HL-60 (cell line): ENCODE measurements around the gene PRSS53.

Source experiments
- DNase-seq, 2 experiments: peaks; one replicate each; pipeline ENCODE4 v3.0.0-alpha.2; 2010 to 2020; ENCODE audit warnings: low read depth in 1 of 2, low spot score in 1 of 2
- H3K27ac ChIP-seq: fragments of 250-450 bp; sonication (Bioruptor Pico); replicated peaks from 2 replicates; pipeline ENCODE4 v1.5.1; 2020; ENCODE audit warnings: mild to moderate bottlenecking, moderate library complexity
- H3K27me3 ChIP-seq: fragments of 250-450 bp; sonication (Bioruptor Pico); 2 replicates; pipeline ENCODE4 v1.5.1; 2021; ENCODE audit warnings: mild to moderate bottlenecking, moderate library complexity; ENCODE audit not compliant: insufficient read depth, poor library complexity, severe bottlenecking
- H3K4me3 ChIP-seq: replicated peaks from 2 replicates; pipeline ENCODE4 v1.5.1; 2011; ENCODE audit warnings: mild to moderate bottlenecking, control low read depth, low read length; ENCODE audit not compliant: insufficient read depth
- GABPA ChIP-seq: IDR thresholded peaks from 2 replicates; pipeline ENCODE4 v1.6.1; 2012; ENCODE audit warnings: low read depth
- POLR2AphosphoS5 ChIP-seq: IDR thresholded peaks from 2 replicates; pipeline ENCODE4 v1.6.1; 2012; ENCODE audit warnings: low read depth
- REST ChIP-seq: IDR thresholded peaks from 2 replicates; pipeline ENCODE4 v1.6.1; 2012; ENCODE audit warnings: low read depth; ENCODE audit not compliant: insufficient replicate concordance
- SPI1 ChIP-seq: IDR thresholded peaks from 2 replicates; pipeline ENCODE4 v1.6.1; 2012; ENCODE audit warnings: low read depth, mild to moderate bottlenecking, borderline replicate concordance
- TF ChIP-seq, protein P1 (sequence below): IDR thresholded peaks from one replicate; pipeline ENCODE4 v1.5.1; 2011; ENCODE audit warnings: low read length, control low read depth, inconsistent platforms; ENCODE audit not compliant: insufficient read depth

Gene PRSS53

GRCh38 chr16:31109622-31110021 lies 20.9 kb upstream of the PRSS53 start:
- no peak for DNase-seq
- Histone ChIP-seq H3K27ac (no peak overlapping the region), H3K4me3 (no peak overlapping the region), H3K27me3 (no peaks in the 10 kb centered on the region)
- no peak for TF ChIP-seq POLR2AphosphoS5
- no peak for TF ChIP-seq SPI1
- TF ChIP-seq, protein P1, sequence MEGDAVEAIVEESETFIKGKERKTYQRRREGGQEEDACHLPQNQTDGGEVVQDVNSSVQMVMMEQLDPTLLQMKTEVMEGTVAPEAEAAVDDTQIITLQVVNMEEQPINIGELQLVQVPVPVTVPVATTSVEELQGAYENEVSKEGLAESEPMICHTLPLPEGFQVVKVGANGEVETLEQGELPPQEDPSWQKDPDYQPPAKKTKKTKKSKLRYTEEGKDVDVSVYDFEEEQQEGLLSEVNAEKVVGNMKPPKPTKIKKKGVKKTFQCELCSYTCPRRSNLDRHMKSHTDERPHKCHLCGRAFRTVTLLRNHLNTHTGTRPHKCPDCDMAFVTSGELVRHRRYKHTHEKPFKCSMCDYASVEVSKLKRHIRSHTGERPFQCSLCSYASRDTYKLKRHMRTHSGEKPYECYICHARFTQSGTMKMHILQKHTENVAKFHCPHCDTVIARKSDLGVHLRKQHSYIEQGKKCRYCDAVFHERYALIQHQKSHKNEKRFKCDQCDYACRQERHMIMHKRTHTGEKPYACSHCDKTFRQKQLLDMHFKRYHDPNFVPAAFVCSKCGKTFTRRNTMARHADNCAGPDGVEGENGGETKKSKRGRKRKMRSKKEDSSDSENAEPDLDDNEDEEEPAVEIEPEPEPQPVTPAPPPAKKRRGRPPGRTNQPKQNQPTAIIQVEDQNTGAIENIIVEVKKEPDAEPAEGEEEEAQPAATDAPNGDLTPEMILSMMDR, result no peak
- no peak for TF ChIP-seq GABPA

GRCh38 chr16:31108794-31109558 lies 20.2 kb upstream of the PRSS53 start:
- no peak for TF ChIP-seq REST
- TF ChIP-seq GABPA, result no peak
- TF ChIP-seq POLR2AphosphoS5, result no peak
- TF ChIP-seq, protein P1, result no peak
- no peak for TF ChIP-seq SPI1
- Histone ChIP-seq H3K4me3 (peak overlapping the region; percentile 97), H3K27me3 (no peaks in the 10 kb centered on the region), H3K27ac (peak overlapping the region; percentile 72)
- DNase-seq, result no peak

- Histone ChIP-seq H3K27ac (peak within 1 kb of the TSS; percentile 72), H3K27me3 (no peaks in the 10 kb centered on the region), H3K4me3 (peak within 1 kb of the TSS; percentile 97)
- DNase-seq, result peak; percentile 73 to 83
- TF ChIP-seq, protein P1, result no peak
- no peak for TF ChIP-seq GABPA
- TF ChIP-seq POLR2AphosphoS5, result peak; percentile 42; the same call in 1 of the 2 replicates
- TF ChIP-seq SPI1, result no peak
- no peak for TF ChIP-seq REST
Measured at GRCh38 chr16:31108035-31108793, 19.5 kb upstream of the PRSS53 start, which contains the start of gene BCKDK. TSS of gene BCKDK (plus strand) at chr16:31108386. CDS start at chr16:31109224, 838 bp downstream.
